Measurements from ENCODE around the gene NECAB3. TPM values are rescaled to one million over a fixed set of nuclear protein-coding genes. Genes with fewer than 3 reads are reported as not detected.
A peak's percentile ranks its signal among the peaks of the same experiment; 100 is the strongest.
"Not testable (repeated sequence)": the region's sequence is repeated elsewhere in the genome, so short reads cannot be mapped to it uniquely, and the experiment has no call there.

NECAB3 gene
- total RNA-seq, 1 donor = 22.0 TPM

DNA sequence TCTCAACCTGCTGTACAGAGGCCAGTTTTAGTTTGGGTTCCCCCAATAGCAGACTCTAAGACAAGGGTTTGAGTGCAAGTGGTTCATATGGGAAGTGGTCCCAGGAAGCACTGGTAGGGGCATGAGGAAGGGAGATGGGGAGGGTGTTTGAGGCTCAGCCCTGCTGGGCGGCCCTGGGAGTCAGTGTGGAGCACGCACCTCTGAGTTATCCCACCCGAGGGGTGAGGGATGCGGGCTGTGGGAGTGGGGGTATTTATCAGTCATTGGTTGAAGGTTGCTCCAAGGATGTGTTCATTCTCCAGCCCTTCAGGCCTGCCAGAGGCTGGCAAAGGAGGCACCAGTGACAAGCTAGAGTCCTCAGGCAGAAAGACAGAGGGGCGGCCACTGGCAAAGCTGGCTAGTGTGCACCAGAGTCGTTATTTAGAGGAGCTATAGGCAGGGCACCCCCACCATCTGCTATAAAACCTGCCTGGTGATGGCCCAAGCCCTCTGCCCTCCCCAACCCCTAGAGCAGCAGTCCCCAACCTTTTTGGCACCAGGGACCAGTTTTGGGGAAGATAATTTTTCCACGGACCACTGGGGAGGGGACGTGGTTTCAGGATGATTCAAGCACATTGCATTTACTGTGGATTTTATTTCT lies 29.4 kb upstream of the NECAB3 start:
- DNase-seq (ENCODE audit: low read depth) = no peak
- TF ChIP-seq, protein P1, sequence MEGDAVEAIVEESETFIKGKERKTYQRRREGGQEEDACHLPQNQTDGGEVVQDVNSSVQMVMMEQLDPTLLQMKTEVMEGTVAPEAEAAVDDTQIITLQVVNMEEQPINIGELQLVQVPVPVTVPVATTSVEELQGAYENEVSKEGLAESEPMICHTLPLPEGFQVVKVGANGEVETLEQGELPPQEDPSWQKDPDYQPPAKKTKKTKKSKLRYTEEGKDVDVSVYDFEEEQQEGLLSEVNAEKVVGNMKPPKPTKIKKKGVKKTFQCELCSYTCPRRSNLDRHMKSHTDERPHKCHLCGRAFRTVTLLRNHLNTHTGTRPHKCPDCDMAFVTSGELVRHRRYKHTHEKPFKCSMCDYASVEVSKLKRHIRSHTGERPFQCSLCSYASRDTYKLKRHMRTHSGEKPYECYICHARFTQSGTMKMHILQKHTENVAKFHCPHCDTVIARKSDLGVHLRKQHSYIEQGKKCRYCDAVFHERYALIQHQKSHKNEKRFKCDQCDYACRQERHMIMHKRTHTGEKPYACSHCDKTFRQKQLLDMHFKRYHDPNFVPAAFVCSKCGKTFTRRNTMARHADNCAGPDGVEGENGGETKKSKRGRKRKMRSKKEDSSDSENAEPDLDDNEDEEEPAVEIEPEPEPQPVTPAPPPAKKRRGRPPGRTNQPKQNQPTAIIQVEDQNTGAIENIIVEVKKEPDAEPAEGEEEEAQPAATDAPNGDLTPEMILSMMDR (IDR thresholded peaks at IDR 0.05; ENCODE audit: insufficient read depth, low read depth, low read length) = no peak
- H3K4me3 ChIP-seq (ENCODE audit: low read depth, low read length) = no peak overlapping the region

DNA sequence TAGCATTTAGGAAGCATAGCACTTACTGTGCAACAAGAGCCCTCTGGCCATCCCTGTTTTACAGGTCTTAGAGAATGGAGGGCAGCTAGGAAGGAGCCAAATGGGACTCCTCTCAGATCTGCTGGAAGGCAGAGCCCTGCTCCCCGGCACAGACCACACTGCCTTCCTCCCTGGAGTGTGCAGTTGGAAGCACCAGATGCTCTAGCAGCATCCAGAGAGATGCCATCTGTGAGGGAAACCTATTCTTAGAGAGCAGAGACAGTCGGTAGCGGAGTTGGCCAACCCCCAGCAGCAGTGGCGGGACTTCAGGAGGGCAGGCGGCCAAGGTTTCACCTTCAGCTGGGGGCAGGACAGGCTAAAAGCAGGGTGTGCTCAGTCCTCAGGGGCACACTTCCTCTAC lies 28.6 kb upstream of the NECAB3 start:
- TF ChIP-seq, protein P1 (IDR thresholded peaks at IDR 0.05; ENCODE audit: insufficient read depth, low read depth, low read length) = no peak
- DNase-seq (ENCODE audit: low read depth) = no peak
- H3K4me3 ChIP-seq (ENCODE audit: low read depth, low read length) = no peak overlapping the region

DNA sequence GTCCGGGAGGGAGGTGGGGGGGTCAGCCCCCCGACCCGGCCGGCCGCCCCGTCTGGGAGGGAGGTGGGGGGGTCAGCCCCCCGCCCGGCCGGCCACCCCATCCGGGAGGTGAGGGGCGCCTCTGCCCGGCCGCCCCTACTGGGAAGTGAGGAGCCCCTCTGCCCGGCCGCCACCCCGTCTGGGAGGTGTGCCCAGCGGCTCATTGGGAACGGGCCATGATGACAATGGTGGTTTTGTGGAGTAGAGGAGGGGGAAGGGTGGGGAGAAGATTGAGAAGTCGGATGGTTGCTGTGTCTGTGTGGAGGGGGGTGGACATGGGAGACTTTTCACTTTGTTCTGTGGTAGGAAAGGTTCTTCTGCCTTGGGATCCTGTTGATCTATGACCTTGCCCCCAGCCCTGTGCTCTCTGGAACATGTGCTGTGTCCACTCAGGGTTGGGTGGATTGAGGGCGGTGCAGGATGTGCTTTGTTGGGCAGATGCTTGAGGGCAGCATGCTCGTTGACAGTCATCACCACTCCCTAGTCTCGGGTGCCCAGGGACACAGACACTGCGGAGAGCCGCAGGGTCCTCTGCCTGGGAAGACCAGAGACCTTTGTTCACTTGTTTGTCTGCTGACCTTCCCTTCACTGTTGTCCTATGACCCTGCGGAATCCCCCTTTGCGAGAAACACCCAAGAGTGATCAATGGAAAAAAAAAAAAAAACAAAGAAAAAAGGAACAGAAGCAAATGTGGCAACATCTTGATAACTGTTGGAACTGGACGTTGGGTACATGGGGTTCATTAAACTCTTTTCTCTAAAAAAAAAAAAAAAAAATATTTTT lies 27.6 kb upstream of the NECAB3 start:
- TF ChIP-seq, protein P1 (IDR thresholded peaks at IDR 0.05; ENCODE audit: insufficient read depth, low read depth, low read length) = no peak
- H3K4me3 ChIP-seq (ENCODE audit: low read depth, low read length) = no peak overlapping the region
- DNase-seq (ENCODE audit: low read depth) = no peak

DNA sequence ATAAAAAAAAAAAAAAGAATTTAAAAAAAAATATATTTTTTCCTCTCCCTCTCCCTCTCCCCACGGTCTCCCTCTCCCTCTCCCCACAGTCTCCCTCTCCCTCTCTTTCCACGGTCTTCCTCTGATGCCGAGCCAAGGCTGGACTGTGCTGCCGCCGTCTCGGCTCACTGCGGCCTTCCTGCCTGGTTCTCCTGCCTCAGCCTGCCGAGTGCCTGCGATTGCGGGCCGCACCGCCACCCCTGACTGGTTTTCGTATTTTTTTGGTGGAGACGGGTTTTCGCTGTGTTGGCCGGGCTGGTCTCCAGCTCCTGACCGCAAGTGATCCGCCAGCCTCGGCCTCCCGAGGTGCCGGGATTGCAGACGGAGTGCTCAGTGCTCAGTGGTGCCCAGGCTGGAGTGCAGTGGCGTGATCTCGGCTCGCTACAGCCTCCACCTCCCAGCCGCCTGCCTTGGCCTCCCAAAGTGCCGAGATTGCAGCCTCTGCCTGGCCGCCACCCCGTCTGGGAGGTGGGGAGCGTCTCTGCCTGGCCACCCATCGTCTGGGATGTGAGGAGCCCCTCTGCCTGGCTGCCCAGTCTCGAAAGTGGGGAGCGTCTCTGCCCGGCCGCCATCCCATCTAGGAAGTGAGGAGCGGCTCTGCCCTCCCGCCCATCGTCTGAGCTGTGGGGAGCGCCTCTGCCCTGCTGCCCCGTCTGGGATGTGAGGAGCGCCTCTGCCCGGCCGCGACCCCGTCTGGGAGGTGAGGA lies 26.6 kb upstream of the NECAB3 start:
- DNase-seq (ENCODE audit: low read depth); H3K4me3 ChIP-seq (ENCODE audit: low read depth, low read length): not testable (repeated sequence)

DNA sequence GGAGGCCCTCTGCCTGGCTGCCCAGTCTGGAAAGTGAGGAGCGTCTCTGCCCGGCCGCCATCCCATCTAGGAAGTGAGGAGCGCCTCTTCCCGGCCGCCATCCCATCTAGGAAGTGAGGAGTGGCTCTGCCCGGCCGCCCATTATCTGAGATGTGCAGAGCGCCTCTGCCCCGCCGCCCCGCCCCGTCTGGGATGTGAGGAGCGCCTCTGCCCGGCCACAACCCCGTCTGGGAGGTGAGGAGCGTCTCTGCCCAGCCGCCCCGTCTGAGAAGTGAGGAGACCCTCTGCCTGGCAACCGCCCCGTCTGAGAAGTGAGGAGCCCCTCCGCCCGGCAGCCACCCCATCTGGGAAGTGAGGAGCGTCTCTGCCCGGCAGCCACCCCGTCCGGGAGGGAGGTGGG lies 24.7 kb upstream of the NECAB3 start:
- H3K4me3 ChIP-seq (ENCODE audit: low read depth, low read length); DNase-seq (ENCODE audit: low read depth): not testable (repeated sequence)

DNA sequence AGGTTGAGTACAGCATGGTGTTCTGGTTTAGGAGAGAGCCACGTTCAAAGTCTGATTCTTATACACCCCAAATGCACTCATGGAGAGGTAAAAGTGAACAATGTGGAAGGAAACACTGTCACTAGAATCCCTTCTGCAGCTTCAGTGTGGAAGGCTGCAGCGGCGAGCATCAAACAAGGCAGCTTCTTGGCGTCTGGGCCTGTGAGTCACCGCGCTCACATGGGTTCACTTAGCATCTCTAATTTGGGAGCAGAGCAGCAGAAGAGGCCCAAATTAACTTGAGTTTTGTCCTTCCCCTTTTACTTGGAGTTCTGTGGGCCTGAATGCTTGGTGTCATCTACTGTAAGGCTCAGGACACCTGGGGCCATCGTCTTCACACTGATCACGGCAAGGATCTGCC lies 22.9 kb upstream of the NECAB3 start:
- peak; percentile 56 for DNase-seq (ENCODE audit: low read depth)
- TF ChIP-seq, protein P1 (IDR thresholded peaks at IDR 0.05; ENCODE audit: insufficient read depth, low read depth, low read length) = no peak

DNA sequence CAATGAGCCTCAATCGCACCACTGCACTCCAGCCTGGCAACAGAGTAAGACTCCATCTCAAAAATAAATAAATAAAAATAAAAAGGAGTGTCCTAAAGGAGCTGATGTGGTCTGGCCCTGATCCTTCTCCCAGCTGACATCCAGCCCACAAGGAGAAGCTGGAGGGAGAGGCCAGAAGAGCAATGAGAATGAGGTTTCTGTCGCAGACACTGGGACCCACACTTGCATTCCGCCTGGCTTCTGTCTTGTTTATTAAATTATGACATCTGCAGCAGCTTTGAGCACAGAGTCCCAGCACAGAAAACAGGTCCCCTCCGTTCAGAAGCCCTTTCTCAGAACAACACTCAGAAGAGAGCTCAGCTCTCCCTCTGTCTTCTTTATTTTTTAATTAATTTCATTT lies 22.2 kb upstream of the NECAB3 start:
- no peak for DNase-seq (ENCODE audit: low read depth)
- H3K4me3 ChIP-seq (ENCODE audit: low read depth, low read length) = no peak overlapping the region
- TF ChIP-seq, protein P1 (IDR thresholded peaks at IDR 0.05; ENCODE audit: insufficient read depth, low read depth, low read length) = no peak

More for the DNA sequence above, 22.9 kb upstream of the NECAB3 start:
- no peak overlapping the region for H3K4me3 ChIP-seq (ENCODE audit: low read depth, low read length)

Measured in fibroblast of villous mesenchyme (primary cell).